Jurkat, Clone E6-1 (cell line): Measurements from ENCODE around the gene PGC.
A peak's percentile ranks its signal among the peaks of the same experiment; 100 is the strongest.
"Not testable (repeated sequence)": the region's sequence is repeated elsewhere in the genome, so short reads cannot be mapped to it uniquely, and the experiment has no call there.

Experiments
- DNase-seq: peaks from one replicate; pipeline ENCODE4 v3.0.0-alpha.2; 2011; ENCODE audit warnings: low read depth, low spot score
- H3K4me3 ChIP-seq: 2 replicates; pipeline ENCODE4 v1.5.1; 2011; ENCODE audit warnings: mild to moderate bottlenecking, low read length, control low read depth, moderate library complexity

The PGC gene

DNA sequence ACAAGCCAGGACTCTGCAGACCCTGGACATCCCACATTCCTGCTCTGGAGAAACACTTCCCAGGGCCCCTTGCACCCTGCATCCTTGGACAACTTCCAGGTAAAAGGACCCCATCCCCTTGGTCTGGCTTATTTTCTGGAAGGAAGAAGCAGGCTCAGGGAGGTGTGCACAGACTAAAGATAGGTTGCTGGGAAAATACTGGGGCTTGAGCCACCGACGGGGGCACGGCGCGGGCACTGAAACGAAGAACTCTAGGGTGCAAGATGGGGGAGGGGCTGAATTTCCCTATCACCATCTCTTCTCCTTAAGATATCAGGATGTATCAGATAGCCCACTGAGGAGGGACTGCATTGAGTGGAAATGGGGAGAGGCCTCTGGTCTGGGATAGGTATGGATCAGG is 31.7 kb upstream of the PGC start:
- H3K4me3 ChIP-seq: peak overlapping the region; percentile 75
- DNase-seq: no peak

DNA sequence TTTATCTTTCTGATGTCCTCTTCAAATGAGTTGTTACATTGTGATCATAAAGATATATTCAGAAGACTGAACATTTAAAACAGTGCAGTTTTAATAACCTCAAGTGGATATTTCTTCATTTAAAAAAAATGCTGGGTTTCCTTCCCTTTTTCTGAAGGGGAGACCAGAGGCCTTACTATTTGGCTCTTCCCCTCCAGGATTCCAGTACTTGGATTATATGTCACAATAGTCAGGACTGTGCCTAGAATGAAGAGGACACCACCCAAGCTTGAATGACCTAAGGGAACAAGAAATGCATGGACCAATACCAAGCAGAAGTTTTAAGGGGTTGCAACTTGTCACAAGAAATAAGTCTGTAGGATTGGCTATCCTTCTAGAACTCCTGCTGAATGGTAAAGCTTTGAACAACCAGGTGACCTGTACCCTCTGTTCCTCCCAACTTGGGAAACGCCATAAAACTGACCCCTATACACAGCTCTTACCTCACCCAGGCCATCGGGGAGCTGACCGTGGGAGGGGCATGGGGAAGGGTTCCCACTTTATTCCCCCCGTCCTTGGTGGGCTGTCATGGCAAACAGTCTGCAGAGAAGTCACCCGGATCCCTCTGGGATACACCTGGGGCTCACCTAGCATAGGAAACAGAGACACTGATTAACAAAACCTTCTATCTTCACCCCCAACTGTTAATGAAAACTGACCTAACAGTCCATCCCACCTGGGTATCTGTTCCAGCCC is 30.5 kb upstream of the PGC start:
- DNase-seq: no peak
- no peak overlapping the region for H3K4me3 ChIP-seq

DNA sequence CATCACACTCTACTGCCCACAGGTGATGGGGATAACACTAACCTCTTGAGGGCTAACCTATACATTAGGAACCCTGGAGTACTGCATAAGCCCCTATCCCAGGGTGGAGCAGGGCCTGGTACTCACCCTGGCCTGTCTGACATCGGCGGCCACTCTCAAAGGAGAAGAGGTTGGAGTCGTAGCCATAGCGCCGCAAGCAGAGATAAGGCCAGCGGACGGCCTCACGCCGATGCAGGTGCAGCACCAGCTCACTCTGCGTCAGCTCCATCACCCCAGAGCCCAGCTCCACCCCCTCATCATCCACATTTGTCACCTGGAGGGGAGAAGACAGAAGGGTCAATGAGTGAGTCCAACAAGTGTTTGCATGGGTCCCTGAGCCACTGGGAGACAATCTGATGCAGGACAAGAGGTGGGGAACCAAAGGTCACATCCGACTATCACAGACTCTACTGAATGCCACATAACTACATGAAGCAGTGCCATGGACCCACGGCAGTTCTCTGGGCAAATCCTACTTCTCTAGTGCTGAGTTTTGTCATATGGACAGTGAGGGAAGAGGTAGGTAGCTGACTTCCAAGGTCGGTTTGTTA is 28.2 kb upstream of the PGC start:
- no peak for DNase-seq
- H3K4me3 ChIP-seq: no peak overlapping the region

DNA sequence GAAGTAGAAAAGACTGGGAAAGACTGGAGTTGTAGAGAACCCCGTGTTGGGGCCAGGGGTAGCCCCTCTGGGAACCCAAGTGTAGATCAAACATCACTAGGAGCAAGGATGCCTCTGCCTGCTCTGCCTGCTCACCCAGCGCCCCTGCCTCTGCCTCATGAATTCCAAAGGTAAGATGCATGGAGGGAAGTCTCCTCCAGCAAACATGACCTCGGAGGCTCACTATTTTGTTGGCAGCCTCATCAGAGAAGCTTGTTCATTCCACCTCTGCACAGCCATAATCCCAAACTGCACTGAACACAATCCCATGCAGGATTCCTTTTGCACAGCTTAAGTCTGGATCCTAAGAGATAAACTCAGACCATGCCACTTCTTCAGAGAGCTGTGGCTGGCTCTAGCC is 27.6 kb upstream of the PGC start:
- H3K4me3 ChIP-seq: no peak overlapping the region
- no peak for DNase-seq

DNA sequence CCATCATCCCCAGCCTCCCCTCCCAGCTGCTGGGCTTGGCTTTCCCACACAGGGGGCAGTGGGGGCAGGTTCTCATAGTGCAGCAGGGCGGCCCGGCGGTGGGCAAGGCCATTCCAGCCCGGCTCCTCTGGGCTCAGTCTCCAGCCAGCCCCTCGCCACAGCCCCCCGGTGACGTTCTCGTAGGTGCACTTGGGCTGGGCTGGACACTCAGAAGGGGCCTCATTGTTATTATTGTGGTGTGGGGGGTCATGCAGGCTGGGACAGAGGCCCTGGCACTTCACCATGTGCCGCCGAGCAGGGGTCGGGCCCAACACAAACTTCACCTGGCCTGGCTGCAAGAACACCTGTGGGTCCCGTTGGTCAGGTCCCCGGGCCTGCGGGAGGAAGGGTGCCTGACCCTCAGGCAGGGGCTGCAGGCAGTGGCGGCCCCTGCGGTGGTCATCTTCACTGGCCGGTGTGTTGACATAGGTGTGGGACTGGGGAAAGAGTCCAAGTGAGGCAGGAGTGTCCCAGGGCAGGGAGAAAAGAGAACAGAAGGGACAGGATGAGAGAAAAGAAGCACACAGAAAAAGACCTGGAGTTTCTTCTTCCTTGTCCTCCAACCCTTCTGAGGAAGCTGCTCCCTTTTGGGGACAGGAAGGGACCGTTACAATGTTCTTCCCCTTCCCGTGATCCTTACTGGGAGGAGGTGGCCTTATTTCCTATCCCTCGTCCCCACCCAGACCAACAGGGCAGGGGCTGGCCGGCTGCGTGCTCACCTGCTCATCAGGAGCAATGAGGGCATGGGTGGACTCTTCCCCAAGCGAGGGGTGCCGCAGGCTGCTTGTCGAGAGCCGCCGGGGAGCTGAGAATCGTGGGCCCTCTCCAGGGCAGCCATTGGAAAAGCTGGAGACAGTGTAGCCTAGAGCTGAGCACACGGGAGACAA is 24.1 kb upstream of the PGC start:
- no peak overlapping the region for H3K4me3 ChIP-seq
- no peak for DNase-seq

DNA sequence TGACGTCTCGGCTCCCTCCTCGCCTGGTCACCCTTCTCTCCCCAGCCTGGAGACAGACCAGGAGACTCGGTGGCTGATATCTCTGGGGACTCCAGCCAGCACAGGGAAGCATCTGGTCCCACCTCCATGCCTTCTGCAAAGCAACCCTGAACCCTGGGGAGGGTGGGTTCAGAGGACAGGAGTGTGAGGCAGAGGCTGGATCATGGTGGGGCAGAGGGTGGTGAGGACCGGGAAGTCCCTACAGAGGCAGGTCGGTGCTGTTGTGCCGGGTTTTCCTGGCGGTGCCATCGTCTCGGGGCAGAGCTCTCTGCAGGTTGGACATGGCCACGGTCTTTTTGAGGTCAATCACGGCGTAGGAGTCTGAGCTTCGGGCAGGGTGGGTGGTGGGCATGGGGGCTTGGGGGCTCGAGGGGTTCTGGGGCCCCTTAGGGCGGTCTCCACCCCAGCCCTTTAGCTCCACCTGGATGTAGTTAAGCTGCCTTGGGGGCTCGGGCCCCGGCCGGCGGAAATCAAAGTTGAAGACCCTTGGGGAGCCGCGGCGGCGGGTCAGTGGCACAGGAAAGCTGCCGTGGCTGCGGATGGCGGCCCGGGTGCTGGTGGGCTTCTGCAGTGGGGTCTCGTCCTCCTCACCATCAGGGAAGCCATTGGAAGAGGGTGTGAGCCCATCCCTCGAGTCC is 23.3 kb upstream of the PGC start:
- no peak for DNase-seq
- H3K4me3 ChIP-seq: no peak overlapping the region

DNA sequence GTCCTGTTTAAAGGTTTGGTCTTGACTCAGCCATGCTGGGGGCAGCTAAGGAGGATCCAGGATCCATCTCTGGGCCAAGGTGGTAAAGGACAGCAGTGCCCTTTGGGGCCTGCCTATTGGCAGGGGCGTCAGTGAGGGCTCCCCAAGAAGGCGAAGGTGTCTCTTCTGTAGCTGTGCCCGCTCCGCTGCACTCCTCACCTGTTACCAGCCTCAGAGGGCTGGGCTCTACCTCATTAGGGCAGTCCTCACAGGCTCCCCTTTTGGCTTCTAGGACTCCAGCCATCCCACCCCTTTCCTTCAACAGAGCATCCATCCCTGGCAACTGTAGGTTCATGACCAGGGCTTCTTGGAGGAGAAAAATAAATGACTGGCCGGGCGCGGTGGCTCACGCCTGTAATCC is 22.2 kb upstream of the PGC start:
- no peak for DNase-seq
- no peak overlapping the region for H3K4me3 ChIP-seq

DNA sequence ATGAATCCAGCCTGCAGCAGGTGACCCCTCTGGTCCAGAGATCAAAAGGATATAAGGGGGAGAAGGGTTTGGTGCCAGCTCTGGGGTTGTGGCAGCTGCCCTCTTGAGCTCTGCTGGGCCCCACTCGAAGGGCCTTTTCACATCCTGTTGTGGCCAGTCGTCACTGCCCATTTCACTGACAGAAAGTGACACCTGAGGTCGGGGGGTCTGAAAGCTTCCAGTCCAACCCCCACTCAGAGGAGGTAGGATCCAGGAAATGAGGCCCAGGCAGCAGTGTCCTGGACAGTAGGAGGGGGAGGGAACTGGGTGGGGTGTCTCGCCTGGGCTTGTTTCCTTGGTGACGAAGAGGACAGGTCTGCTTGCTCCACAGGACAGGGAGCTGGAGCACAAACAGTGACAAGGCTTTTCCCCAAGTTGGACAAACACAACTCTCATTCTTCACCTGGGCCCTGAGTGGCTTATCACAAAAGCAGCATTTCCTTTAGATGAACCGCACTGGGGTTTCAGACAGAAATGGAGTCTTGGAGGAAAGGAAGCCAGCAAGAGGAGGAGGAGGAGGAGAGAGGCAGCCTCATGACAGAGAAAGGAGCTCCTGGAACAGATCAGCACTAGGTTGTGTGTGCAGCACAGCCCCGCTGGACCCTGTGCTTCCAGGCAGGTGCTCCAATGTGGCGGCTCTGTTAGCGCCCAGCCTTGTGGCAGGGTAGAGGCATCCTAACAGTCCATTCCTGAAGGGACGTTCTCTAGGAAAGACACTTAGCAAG is 21.5 kb upstream of the PGC start:
- DNase-seq: peak; percentile 44
- no peak overlapping the region for H3K4me3 ChIP-seq

DNA sequence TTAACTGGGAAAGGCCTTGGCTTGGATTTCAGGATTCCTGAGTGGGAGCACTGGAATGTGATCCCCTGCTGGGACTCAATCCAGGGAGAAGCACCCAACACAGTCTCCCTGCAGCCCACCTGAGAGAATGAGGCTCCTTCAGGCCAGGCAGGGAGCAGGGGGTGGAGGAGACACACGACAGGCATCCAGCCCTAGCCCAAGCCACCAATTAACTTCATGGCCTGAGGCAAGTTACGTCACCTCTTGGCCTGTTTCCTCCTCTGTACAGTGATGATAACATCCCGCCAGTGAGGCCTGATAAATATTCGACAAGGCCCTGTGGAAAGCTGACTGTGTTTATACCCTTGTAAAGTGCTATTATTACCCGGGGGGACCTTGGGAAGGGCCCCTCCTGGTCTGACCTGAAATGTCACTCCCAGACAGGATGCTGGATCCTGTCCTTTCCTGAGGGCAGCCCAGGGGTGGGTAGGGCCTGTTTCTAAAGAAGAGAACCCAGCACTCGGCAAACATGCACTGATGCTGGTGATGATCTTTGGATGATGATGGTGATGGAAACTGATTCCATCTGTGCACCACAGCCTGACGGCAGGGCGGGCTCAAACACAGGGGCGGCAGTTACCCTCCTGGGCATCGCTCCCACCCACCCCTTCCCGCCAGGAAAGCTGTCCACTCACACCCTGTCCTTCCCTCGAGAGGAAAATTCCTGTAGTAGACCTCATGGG is 20.1 kb upstream of the PGC start:
- no peak overlapping the region for H3K4me3 ChIP-seq
- no peak for DNase-seq

DNA sequence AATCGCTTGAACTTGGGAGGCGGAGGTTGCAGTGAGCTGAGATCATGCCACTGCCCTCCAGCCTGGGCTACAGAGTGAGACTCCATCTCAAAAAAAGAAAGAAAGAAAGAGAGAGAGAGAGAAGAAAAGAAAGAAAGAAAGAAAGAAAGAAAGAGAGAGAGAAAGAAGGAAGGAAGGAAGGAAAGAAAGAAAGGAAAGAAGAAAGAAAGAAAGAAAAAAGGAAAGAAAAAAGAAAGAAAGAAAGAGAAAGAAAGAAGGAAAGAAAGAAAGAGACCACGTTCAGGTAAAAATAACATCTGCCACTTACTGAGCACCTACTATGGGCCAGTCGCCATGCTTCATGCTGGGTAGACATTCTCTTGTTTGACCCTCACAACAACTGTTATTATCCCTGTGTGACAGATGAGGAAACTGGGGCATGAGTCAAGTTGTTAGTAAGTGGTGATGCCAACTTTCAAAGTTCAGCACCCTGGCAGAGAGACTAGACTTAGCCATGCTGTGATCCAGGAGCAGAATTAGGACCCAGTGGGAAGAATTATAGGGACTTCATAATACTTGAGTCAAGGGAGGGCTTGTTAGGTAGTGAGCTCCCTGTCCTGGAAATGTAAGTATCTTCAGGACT is 19.0 kb upstream of the PGC start:
- H3K4me3 ChIP-seq, DNase-seq: not testable (repeated sequence)

DNA sequence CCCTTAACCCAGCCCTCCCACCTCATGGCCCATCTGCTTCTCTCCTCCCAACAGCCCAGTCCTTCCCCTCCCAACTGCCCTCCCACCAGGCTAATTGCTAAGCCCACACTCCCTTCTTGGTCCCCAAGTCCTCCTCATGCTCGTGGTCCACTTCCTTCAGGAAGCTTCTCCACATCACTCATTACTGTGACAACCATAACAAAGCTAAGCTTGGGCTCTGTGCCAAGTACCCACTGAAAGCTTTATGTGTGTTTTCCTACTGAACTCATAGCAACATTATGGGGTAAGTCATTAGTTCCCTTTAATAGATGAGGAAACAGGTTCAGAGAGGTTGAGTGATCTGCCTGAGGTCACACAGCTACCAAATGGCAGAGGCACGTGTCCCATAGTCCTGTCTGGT is 16.3 kb upstream of the PGC start:
- H3K4me3 ChIP-seq: no peak overlapping the region
- no peak for DNase-seq

DNA sequence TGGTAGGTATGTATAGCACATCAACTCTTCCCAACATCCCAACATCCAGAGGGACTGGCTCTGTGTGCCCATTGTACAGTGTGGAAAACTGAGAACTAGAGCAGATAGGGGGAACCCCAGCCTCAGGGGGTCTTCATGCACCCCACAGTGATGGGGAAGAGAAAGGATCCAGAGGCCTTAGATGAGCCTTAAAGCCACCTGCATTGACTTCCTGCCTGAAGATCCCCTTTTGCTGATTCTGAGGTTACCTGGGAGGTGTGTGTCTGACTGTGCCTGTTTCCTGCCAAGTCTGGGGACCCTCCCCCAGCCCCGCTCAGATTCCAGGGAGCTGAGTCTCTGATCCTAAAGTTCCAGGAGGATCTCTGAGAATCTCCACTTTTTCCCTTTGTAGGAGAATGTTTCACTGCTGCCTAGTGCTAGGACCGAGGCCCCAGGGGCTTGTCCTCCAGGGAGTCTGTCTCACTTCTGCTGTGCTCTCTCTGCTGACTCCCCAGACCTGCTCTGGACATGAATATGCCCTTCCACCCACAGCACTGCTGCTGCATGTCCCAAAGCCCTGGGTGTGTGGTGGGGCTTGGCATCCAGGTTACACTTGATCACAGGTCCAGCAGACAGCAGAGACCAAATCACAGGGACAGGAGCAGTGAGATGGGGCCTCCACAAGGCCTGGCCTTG is 12.8 kb upstream of the PGC start:
- DNase-seq: no peak
- H3K4me3 ChIP-seq: no peak overlapping the region

DNA sequence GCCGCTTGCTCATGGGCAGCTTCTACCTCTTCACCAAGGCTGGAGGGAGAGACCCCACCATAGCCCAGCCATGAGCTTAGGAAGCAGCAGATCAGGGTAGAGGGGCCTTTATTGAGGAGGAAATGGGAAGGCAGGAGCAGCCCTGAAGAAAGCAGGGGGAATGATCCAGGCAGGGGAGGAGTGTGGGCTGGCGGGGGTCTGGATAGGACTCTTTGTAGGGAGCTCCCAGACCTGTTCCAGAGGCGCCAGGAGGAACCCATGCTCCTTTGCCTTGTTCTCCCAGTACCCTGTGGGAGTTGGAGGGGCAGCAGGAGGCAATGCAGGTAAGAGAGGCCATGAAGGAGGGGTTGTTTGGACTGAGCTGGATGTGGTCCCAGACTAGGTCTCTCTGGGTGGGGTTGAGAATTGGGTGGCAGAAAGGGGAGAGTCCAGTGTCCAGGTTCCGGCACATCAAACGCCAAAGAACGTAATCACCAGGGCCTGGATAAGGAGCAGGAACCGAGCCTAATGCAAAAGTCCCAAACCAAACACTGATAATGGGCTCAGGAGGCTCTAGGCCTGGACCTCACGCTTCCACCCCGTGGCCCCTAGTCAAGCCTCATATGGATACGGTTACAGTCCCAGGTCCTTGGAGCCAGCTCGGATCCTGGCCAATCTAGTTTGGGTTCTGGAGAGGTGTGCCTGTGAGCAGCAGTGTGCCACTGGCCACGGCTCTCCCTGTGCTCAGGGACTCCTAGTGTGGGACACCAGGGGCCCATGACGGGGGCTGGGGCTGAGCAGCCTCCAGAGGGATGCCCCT is 12.1 kb upstream of the PGC start:
- no peak for DNase-seq
- no peak overlapping the region for H3K4me3 ChIP-seq

DNA sequence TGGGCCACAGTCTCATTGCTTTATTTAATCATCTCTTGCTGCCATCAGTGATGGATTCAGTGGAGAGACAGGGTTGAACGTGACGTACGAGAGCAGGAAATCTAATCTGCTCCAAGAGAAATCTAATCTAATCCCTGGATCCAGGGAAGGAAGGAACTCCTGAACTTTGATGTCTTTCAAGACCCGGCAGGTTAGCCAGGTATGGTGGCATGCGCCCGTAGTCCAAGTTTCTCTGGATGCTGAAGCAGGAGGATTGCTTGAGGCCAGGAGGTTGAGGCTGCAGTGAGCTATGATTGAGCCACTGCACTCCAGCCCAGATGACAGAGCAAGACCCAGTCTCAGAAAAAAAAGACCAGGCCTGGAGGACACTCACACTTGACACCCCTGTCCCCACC is 11.4 kb upstream of the PGC start:
- H3K4me3 ChIP-seq: no peak overlapping the region
- DNase-seq: no peak

DNA sequence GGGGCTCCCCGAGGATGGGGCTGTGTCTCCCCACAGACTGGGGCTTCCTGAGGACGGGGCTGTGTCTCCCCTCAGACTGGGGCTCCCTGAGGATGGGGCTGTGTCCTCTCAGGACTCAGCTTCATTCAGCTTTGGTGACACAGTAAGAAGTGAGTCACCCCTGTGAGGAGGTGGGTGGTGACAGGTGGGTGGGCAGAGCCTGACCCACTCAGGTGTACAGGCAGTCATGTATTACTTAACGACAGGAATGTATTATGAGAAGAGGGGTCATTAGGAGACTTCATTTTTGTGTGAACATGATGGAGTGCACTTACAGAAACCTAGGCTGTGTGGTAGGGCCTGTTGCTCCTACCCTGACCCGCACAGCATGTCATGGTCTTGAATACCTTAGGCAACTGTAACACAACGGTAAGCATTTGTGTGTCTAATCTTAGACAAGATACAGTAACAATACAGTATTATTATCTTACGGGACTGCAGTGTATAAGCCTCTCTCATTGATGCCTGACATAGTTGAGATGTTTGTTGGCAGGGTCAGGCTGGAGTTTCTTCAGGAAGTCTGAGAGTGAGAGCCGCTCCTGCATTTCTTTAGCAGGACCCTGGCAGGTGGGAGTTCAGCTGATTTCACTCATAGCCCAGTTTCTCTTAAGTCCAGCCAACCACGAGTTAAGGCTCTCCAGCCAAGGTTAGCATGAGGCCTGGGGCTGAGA is 10.9 kb upstream of the PGC start:
- no peak for DNase-seq
- H3K4me3 ChIP-seq: no peak overlapping the region

DNA sequence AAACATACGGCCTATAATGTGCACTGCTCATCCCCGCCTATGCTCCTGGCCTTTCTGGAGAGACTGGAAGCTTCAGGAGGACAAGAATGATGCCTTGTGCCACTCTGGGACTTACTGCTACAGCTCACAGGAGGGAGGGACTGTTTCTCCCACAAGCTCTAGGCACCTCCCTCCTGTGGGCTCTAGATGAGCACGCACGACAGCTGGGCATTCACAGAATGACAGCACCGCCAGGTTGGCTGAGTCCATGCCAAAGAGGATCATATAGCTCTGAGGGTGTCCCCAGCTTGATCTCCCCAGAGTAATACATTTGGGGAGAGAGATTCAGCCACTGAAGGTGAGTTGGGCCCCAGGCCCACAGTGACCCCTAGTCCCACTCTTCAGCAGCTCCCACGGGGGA is 10.1 kb upstream of the PGC start:
- DNase-seq: no peak
- no peak overlapping the region for H3K4me3 ChIP-seq
